Germinal center (tissue), 1 donor: ENCODE data around the gene GABRG3.

Experiments
- DNase-seq: peaks from one replicate; pipeline ENCODE4 v3.0.0; 2012; ENCODE audit warnings: mixed read lengths, low spot score

GABRG3 gene

GRCh38 chr15:27512281-27513001 lies 541.5 kb downstream of the GABRG3 start:
- no peak for DNase-seq

- no peak for DNase-seq
These were observed 543.5 kb downstream of the GABRG3 start for GRCh38 chr15:27514526-27514925.

DNA sequence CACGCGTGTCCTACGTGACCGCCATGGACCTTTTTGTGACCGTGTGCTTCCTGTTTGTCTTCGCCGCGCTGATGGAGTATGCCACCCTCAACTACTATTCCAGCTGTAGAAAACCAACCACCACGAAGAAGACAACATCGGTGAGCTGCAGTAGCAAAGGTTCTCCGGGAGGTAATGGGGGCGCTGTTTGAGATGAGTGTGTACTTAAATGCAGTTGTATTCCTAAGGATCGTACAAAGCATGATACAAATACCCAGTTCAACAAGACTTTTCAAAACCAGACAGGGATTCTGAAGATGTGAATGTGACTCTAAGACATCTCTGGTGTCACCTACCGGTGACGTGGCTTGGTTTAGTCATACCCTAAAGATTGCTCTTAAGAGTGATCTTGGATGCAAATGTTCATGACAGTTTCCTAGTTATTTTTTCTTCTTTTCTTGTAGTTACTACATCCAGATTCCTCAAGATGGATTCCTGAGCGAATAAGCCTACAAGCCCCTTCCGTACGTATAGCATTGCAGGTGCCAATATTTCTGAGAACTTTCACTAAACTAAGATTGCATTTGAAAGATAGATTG lies 556.6 kb downstream of the GABRG3 start:
- DNase-seq = no peak

DNA sequence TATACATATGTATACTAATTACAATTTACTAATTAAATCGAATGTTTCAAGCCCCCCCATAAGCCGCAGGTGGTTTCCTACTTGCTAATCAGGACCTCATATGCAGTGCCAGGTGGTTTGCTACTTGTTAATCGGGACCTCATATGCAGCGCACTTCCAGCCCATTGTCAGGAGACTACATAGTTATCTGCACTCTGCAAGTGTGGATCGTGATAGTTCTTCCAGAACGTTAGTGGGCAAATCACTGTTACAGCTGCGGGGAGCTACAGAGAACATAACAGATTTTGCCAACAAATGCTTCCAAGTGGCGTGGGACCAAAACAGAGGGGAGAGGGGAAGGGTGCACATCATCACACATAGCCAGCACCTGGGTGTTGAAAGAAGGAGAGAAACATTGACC lies 558.4 kb downstream of the GABRG3 start:
- DNase-seq = no peak

GRCh38 chr15:27530994-27531393 lies 560.0 kb downstream of the GABRG3 start:
- DNase-seq = no peak

DNA sequence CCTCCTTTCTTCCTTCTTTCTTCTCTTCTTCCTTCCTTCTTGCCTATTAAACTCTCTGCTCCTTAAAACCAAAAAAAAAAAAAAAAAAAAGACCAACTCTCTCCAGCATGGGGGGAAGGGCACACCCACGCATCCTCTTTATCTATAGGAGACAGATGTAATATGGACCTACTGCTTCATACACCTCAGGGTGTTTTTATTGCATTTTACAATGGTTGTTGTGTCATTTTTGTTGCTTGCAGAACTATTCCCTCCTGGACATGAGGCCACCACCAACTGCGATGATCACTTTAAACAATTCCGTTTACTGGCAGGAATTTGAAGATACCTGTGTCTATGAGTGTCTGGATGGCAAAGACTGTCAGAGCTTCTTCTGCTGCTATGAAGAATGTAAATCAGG lies 561.4 kb downstream of the GABRG3 start:
- no peak for DNase-seq

GRCh38 chr15:27535445-27536129 lies 564.6 kb downstream of the GABRG3 start:
- DNase-seq = no peak

DNA sequence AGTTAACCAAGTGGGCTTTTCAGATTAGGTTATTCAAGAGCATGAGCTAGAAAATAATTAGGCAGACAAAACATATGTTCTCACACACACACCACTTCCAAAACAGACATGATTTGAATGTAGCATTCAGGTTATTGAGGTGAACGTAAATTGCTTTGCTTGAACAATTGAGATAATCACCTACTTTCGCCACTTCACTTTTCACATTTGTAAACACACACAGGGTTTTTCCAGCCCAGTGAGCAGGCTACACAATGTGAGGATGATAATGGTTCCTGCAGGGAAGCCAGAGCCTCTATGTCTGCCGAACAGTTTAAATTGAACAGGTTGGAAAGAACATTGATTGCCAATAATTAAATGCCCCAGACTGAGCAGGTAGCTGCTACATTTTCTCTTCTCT lies 567.3 kb downstream of the GABRG3 start:
- no peak for DNase-seq

GRCh38 chr15:27541581-27541980 lies 570.6 kb downstream of the GABRG3 start:
- DNase-seq = no peak

DNA sequence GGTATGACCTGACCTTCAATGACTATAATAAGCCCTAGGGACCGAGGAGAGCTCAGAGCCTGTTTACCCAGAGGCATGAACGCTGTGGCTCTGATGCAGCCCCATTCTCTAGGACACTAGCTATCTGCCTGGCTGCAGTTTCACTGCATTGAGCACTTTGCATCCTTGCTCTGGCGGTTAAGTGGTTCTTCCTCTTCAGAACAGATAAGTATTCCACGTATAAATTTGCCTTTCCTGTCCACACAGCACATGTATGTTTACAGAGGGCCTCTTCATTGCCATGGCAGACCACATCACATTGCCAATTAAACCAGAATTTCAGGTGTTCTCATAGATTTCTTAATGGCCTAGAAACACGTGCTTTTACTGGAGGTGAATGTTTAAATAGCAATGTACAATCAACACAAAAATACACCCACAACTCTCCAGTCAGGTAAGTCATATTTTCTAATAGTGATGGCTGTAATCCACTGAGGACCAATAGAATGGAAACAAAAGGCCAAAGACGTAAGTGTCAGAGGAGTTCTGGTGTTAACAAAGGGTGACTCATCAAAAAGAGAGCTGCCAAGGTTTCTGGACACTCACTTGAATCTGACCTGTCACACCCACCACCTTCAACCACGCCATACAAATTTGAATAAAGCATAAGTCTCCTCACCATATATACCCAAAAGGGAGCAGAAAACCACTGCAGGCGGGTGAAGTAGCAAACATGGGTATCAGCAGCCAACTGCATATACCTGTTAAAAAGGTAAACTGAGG lies 574.7 kb downstream of the GABRG3 start:
- no peak for DNase-seq

DNA sequence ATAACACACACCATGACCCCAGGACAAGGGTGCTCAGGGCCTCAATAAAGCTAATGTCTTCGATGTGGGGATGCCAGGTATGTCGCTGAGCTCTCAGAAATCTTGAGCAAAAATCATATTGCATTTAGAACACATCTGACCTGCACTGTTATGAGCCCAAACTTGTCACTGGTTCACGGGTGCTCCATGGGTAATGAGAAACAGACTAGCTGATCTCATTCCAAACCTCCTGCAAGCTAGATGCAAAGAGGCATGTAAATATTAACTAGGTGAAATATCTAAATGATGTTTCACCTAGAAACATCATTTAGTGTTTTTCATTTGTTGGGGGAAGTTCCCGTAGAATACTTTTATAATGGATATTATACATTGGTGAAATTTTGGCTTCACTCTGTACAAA lies 578.8 kb downstream of the GABRG3 start:
- no peak for DNase-seq

GRCh38 chr15:27550635-27551034 lies 579.7 kb downstream of the GABRG3 start:
- no peak for DNase-seq

DNA sequence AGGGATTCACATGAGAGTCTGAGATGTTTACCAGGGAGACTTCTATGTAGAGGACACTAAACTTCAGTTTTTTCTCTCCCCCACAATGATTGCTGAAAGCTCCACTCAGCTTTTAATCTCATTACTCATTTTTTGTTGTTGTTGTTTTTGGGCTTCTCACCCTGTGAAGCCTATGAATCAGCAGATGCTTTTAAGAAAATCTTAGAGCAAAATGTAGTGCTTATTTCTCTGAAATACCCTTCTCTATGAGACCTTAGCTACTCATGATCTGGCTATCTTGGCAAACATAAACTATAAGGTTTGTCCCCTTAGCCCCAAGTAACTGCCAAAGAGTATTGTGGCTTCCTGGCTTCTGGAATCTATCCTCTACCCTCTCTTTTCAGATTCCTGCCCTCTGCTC lies 590.8 kb downstream of the GABRG3 start:
- DNase-seq = no peak

DNA sequence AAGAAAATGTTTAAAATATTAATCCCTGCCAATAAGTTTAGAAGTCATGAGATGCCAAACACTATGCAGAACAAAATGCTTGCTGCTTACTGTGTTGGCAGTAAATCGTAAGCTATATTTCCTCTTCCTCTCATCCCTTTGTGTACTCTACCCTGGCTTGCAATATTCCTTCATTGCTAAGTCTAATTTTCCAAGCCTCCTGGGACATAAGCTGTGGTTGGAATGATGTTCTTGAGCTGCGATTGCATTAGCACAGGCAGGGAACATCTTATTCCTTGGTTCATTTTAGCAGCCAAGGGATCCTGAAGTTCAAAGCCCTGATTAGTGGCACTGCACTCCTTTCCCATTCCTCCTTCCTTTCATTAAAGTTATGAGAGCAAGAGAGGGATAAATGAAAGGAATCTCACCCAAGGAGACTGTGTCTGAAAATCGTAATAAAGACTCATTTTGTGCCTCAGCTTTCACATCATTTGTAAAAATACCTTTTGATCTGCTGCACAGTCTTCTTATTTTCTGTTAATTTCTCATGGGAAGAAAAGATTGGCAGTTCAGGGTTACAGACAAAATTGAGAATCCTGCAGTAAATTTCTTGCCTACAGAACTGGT lies 592.9 kb downstream of the GABRG3 start:
- no peak for DNase-seq

- no peak for DNase-seq
These were observed 593.7 kb downstream of the GABRG3 start for GRCh38 chr15:27564656-27565055.

GRCh38 chr15:27570746-27571145 lies 599.8 kb downstream of the GABRG3 start:
- no peak for DNase-seq

DNA sequence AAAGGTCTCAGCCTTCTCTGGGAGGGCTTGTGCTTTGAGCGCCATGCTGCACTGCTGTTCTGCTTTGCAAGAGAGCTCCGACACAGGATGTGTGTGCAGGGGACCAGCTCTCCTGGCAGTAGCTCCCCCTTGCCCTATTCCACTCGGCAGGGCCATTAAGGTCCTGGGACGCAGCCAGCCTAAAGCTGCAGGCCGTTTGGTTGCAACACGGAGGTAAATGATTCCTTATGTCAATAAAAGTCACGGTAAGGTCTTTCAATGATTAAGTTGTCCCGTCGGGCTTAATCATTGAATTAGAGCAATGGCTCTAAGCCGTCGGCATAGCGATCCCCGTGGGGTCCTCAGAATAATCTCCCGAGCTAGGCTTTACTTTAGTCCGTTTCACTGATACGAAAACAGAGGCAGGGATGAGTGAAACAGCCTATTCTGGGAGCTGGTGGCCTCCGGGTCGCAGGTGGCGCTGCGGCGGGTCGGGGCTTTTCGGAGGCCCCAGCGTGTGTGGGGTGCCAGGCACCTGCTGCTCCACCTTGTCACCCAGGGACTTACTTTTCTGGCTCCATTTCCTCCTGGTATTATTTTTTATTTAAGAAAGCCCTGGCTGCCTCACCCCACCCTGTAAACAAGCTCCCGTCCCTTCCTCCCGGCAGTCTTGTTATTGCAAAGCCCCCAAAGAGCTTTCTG lies 603.0 kb downstream of the GABRG3 start:
- no peak for DNase-seq

- no peak for DNase-seq
These were observed 603.6 kb downstream of the GABRG3 start for GRCh38 chr15:27574541-27575054.

DNA sequence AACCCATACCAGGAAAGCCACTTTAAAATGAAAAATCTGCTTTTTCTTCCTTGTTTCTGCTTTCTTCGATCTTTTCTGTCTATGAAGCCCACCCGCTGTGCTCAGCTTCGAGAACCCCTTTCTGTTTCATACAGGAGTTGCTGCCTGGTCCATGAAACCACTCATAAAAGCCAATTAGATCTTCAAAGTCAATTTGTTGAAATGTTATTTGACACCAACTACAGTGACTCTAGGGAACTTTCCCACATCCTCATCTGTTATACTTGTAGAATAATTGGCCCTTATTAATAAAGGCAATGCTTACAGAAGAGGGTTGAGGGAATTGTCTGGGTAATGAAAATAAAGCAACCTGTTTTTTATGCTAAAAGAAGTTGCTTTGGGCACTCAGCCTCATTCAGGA lies 604.5 kb downstream of the GABRG3 start:
- no peak for DNase-seq

DNA sequence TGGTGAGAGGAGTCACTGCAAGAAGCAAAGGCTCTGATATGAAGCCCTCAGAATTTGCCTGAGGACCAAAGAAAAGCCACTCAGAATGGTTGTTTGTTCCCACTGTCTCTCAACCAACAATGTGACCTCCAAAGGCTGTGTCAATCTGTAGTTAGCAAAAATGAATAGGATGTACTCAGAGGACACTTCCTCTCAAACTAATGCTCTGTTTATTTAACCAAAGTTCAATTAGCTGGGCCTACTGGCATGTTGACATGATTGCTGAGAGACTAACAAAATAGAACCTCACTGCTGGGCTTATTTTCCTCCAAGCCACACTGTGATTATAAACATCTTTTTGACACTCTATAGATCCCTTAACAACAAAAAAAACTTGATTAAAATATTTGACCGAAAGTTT lies 605.6 kb downstream of the GABRG3 start:
- DNase-seq = no peak

- no peak for DNase-seq
These were observed 608.8 kb downstream of the GABRG3 start for GRCh38 chr15:27579738-27580137.
